H9 (cell line): Measurements from ENCODE around the gene ARHGEF38. TPM values are rescaled to one million over a fixed set of nuclear protein-coding genes. Genes with fewer than 3 reads are reported as not detected.

Source experiments
- DNase-seq: peaks from one replicate; pipeline ENCODE4 v3.0.0-alpha.2; 2017
- H2AFZ ChIP-seq: one replicate; pipeline ENCODE4 v1.6.1; 2013; ENCODE audit warnings: mild to moderate bottlenecking, low read length, control low read depth, moderate library complexity
- H2AK5ac ChIP-seq: 2 replicates; pipeline ENCODE4 v1.6.1; 2013; ENCODE audit warnings: low read length, control low read depth, mixed read lengths; ENCODE audit not compliant: insufficient read length
- H2BK120ac ChIP-seq: one replicate; pipeline ENCODE4 v1.6.1; 2013; ENCODE audit warnings: low read depth, mild to moderate bottlenecking, low read length, control low read depth, inconsistent platforms; ENCODE audit not compliant: poor library complexity, severe bottlenecking
- H2BK12ac ChIP-seq: 2 replicates; pipeline ENCODE4 v1.6.1; 2013; ENCODE audit warnings: low read length, control low read depth, mixed read lengths, low read depth; ENCODE audit not compliant: insufficient read length
- H2BK15ac ChIP-seq: 2 replicates; pipeline ENCODE4 v1.6.1; 2013; ENCODE audit warnings: low read depth, low read length, control low read depth
- H2BK20ac ChIP-seq: one replicate; pipeline ENCODE4 v1.6.1; 2013; ENCODE audit warnings: low read depth, mild to moderate bottlenecking, low read length, control low read depth, inconsistent platforms; ENCODE audit not compliant: poor library complexity, severe bottlenecking
- H2BK5ac ChIP-seq: 2 replicates; pipeline ENCODE4 v1.6.1; 2013; ENCODE audit warnings: low read length, control low read depth, mixed read lengths; ENCODE audit not compliant: insufficient read length
- H3K14ac ChIP-seq: 2 replicates; pipeline ENCODE4 v1.6.1; 2013; ENCODE audit warnings: low read length, control low read depth; ENCODE audit not compliant: insufficient read depth
- H3K18ac ChIP-seq: 2 replicates; pipeline ENCODE4 v1.6.1; 2013; ENCODE audit warnings: low read depth, mild to moderate bottlenecking, mixed read lengths, low read length, control low read depth; ENCODE audit not compliant: insufficient read length
- H3K23ac ChIP-seq: 2 replicates; pipeline ENCODE4 v1.6.1; 2013; ENCODE audit warnings: low read length, control low read depth, mixed read lengths, low read depth; ENCODE audit not compliant: insufficient read length
- H3K23me2 ChIP-seq: 2 replicates; pipeline ENCODE4 v1.6.1; 2013; ENCODE audit warnings: low read depth, mild to moderate bottlenecking, mixed read lengths, low read length, control low read depth; ENCODE audit not compliant: insufficient read length, poor library complexity, severe bottlenecking
- H3K27ac ChIP-seq: 2 replicates; pipeline ENCODE4 v1.5.1; 2013; ENCODE audit warnings: low read length, control low read depth, mixed read lengths, low read depth; ENCODE audit not compliant: insufficient read length
- H3K27me3 ChIP-seq: 2 replicates; pipeline ENCODE4 v1.6.1; 2013; ENCODE audit warnings: low read length, control low read depth, inconsistent platforms; ENCODE audit not compliant: insufficient read depth
- H3K4ac ChIP-seq: 2 replicates; pipeline ENCODE4 v1.6.1; 2013; ENCODE audit warnings: low read depth, mild to moderate bottlenecking, control low read depth, inconsistent platforms, low read length, moderate library complexity
- H3K4me1 ChIP-seq: 2 replicates; pipeline ENCODE4 v1.6.1; 2013; ENCODE audit warnings: low read length, control low read depth, inconsistent platforms; ENCODE audit not compliant: insufficient read depth
- H3K4me2 ChIP-seq: 2 replicates; pipeline ENCODE4 v1.6.1; 2013; ENCODE audit warnings: low read length, control low read depth, mixed read lengths; ENCODE audit not compliant: insufficient read length, insufficient read depth
- H3K56ac ChIP-seq: 2 replicates; pipeline ENCODE4 v1.6.1; 2013; ENCODE audit warnings: low read depth, mild to moderate bottlenecking, mixed read lengths, low read length, control low read depth; ENCODE audit not compliant: insufficient read length
- H3K79me1 ChIP-seq: 2 replicates; pipeline ENCODE4 v1.6.1; 2013; ENCODE audit warnings: low read depth, mild to moderate bottlenecking, moderate library complexity, low read length, control low read depth, inconsistent platforms; ENCODE audit not compliant: insufficient read depth, poor library complexity, severe bottlenecking
- H3K79me2 ChIP-seq: 2 replicates; pipeline ENCODE4 v1.6.1; 2013; ENCODE audit warnings: low read length, control low read depth, inconsistent platforms; ENCODE audit not compliant: insufficient read depth
- H3K9ac ChIP-seq: 2 replicates; pipeline ENCODE4 v1.6.1; 2013; ENCODE audit warnings: low read length, control low read depth, mixed read lengths; ENCODE audit not compliant: insufficient read length; ENCODE audit errors: extremely low read depth
- H3K9me3 ChIP-seq: one replicate; pipeline ENCODE4 v1.6.1; 2013; ENCODE audit warnings: low read depth, low read length, inconsistent platforms; ENCODE audit not compliant: control insufficient read depth
- H3T11ph ChIP-seq: one replicate; pipeline ENCODE4 v1.6.1; 2013; ENCODE audit warnings: mild to moderate bottlenecking, low read length, control low read depth, inconsistent platforms
- H4K20me1 ChIP-seq: one replicate; pipeline ENCODE4 v1.6.1; 2013; ENCODE audit not compliant: control insufficient read depth, insufficient read length, insufficient read depth
- H4K5ac ChIP-seq: 2 replicates; pipeline ENCODE4 v1.6.1; 2013; ENCODE audit warnings: low read depth, mild to moderate bottlenecking, mixed read lengths, low read length, control low read depth; ENCODE audit not compliant: insufficient read length
- H4K8ac ChIP-seq: replicated peaks from 2 replicates; pipeline ENCODE4 v1.6.1; 2013; ENCODE audit warnings: low read length, control low read depth, mixed read lengths, low read depth; ENCODE audit not compliant: insufficient read length
- H4K91ac ChIP-seq: 2 replicates; pipeline ENCODE4 v1.6.1; 2013; ENCODE audit warnings: low read depth, mild to moderate bottlenecking, moderate library complexity, mixed read lengths, low read length, control low read depth; ENCODE audit not compliant: insufficient read length
- H3K27ac Mint-ChIP-seq, 3 experiments: 2 replicates in 2 of 3; 3 replicates in 1 of 3; pipeline ENCODE4 v1.8.0; 2020 to 2021; ENCODE audit warnings: mixed read lengths in 3 of 3, mild to moderate bottlenecking in 1 of 3, moderate library complexity in 1 of 3
- H3K27me3 Mint-ChIP-seq: 2 replicates; pipeline ENCODE4 v1.8.0; 2021; ENCODE audit warnings: low read depth, mild to moderate bottlenecking, moderate library complexity, mixed read lengths
- H3K36me3 Mint-ChIP-seq, 3 experiments: 2 replicates in 2 of 3; 3 replicates in 1 of 3; pipeline ENCODE4 v1.8.0; 2020 to 2021; ENCODE audit warnings: low read depth in 3 of 3, mixed read lengths in 3 of 3; ENCODE audit not compliant: insufficient read depth in 1 of 3
- H3K4me1 Mint-ChIP-seq, 2 experiments: 2 replicates each; pipeline ENCODE4 v1.8.0; 2020; ENCODE audit warnings: mixed read lengths in 2 of 2
- H3K4me3 Mint-ChIP-seq, 2 experiments: 2 replicates in 1 of 2; 3 replicates in 1 of 2; pipeline ENCODE4 v1.8.0; 2020 to 2021; ENCODE audit warnings: mild to moderate bottlenecking in 2 of 2, mixed read lengths in 2 of 2, moderate library complexity in 1 of 2
- H3K9me3 Mint-ChIP-seq, 2 experiments: 2 replicates in 1 of 2; 3 replicates in 1 of 2; pipeline ENCODE4 v1.8.0; 2020; ENCODE audit warnings: mild to moderate bottlenecking in 2 of 2, mixed read lengths in 2 of 2, moderate library complexity in 1 of 2
- CTCF ChIP-seq: fragments of 200-600 bp; sonication (generic); conservative IDR thresholded peaks from 3 replicates; pipeline ENCODE4 v1.8.0; 2021; ENCODE audit warnings: antibody characterized with exemption, mild to moderate bottlenecking
- WGBS: extraction: QIAGEN DNeasy Blood & Tissue Kit; methylation state at CpG from one replicate; pipeline ENCODE4 v1.1.7; 2013; ENCODE audit warnings: missing lambda C conversion rate, low lambda C conversion rate, mixed read lengths; ENCODE audit not compliant: insufficient read length; ENCODE audit errors: extremely low coverage; 5-methylcytosine and 5-hydroxymethylcytosine counted together
- total RNA-seq: library from RNA; stranded (reverse); gene quantifications from 2 replicates; pipeline ENCODE4 v1.2.1, GENCODE V29; 2021

The ARHGEF38 gene
- total RNA-seq, 1 experiment from 2014 or later, result not detected

GRCh38 chr4:105674011-105674410 lies 121.6 kb downstream of the ARHGEF38 start:
- H2BK12ac ChIP-seq, result no peak overlapping the region
- H3K9ac ChIP-seq, result no peak overlapping the region
- no peak overlapping the region for H3K14ac ChIP-seq
- no peak overlapping the region for H3K4me3 Mint-ChIP-seq
- H3K23ac ChIP-seq, result no peak overlapping the region
- no peak overlapping the region for H2AFZ ChIP-seq
- no peak overlapping the region for H2BK120ac ChIP-seq
- H2BK20ac ChIP-seq, result no peak overlapping the region
- H3K27ac ChIP-seq, result no peak overlapping the region
- no peak overlapping the region for H2BK5ac ChIP-seq
- no peaks in the 10 kb centered on the region for H3K9me3 Mint-ChIP-seq
- H3K79me1 ChIP-seq, result no peaks in the 10 kb centered on the region
- no peak overlapping the region for H2BK15ac ChIP-seq
- no peaks in the 10 kb centered on the region for H3K9me3 ChIP-seq
- no peak overlapping the region for H3K27ac Mint-ChIP-seq
- no peaks in the 10 kb centered on the region for H3K27me3 ChIP-seq
- no peak overlapping the region for H4K91ac ChIP-seq
- H3T11ph ChIP-seq, result no peak overlapping the region
- no peak overlapping the region for H3K18ac ChIP-seq
- H3K23me2 ChIP-seq, result no peaks in the 10 kb centered on the region
- no peak overlapping the region for H3K4ac ChIP-seq
- TF ChIP-seq CTCF, result no peak
- H3K36me3 Mint-ChIP-seq, result no peaks in the 10 kb centered on the region; a peak in 1 of 7 replicates
- no peaks in the 10 kb centered on the region for H3K79me2 ChIP-seq
- no peak overlapping the region for H3K4me2 ChIP-seq
- H3K4me1 Mint-ChIP-seq, result peaks cover 3 to 6% of the 10 kb centered on the region in 2 experiments
- no peak overlapping the region for H2AK5ac ChIP-seq
- DNase-seq, result no peak
- no peaks in the 10 kb centered on the region for H3K4me1 ChIP-seq
- H3K56ac ChIP-seq, result no peak overlapping the region
- no CpG with 5 or more reads among the region's 1 CpG for WGBS
- no peaks in the 10 kb centered on the region; the same call in 1 of the 2 replicates for H3K27me3 Mint-ChIP-seq
- no peak overlapping the region for H4K8ac ChIP-seq
- H4K5ac ChIP-seq, result no peak overlapping the region
- H4K20me1 ChIP-seq, result no peaks in the 10 kb centered on the region
